Measurements from ENCODE around the gene ZCCHC9.
"Not testable (repeated sequence)": the region's sequence is repeated elsewhere in the genome, so short reads cannot be mapped to it uniquely, and the experiment has no call there.

ZCCHC9 gene

DNA sequence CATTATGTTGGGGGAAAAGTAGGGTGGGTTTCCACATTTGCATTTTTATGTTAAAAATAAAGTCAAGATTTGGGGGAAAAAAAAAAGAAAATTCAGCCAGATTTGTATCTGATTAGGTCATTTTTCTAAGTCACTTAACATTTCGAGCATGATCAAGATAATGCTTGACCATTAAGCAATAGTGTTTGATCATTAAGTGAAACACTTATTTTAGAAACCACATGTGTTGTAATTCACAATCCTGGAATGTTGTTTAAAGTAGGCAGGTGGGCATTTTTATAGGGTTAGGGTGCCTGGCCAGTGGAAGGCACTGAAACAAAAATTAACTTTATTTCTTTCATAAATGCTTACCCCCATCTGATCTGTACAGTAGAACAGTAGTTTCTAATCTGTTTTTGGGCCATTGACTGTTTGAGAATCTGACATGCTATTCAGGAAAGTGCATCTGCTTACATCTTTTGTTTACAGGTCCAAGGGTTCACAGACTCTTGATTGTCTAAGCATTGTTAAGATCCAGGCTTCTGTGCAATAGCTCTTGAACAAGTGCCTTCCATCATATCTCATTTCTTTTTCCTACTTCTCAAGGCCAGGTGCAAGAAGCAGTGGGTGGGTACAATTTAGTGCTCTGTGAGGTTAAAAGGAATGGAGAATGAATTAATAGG lies 9.1 kb downstream of the ZCCHC9 start:
- no peak for DNase-seq

DNA sequence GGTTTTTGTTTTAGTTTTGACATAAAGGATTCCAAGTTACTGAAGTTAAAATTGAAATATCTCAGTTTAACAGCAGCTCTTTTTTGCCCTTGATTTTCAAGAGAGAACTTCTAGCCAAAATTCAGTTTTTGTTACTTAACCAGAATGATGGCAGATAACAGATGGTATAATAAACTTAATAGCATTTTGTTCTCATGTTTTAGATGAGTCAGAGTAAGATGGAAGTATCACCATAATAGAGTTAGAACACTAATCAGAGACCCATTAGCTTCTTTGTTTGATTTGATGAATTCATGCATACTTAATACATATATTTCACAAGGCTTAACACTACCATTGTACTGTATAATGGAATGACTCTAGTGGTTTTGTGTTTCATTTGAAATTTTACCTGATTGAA lies 11.9 kb downstream of the ZCCHC9 start:
- no peak for DNase-seq

DNA sequence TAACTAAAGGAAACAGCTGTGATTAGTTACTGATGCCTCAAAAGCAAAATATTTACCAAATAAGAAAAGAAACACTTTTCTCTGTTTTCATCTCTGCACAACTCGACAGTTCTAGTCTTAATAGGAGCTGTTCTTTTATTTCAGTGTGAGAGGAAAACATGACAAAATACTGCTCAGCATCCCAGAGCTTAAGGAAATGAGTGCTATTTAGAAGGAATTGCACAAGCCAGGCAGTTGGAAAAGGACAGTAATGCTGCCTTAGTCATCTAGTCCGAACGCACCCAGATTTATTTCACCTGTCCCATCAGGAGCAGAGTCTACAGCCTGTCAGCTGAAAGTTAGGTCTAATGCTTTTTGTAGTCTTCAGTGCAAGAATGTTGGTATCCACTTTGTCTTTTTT lies 12.3 kb downstream of the ZCCHC9 start:
- no peak for DNase-seq

DNA sequence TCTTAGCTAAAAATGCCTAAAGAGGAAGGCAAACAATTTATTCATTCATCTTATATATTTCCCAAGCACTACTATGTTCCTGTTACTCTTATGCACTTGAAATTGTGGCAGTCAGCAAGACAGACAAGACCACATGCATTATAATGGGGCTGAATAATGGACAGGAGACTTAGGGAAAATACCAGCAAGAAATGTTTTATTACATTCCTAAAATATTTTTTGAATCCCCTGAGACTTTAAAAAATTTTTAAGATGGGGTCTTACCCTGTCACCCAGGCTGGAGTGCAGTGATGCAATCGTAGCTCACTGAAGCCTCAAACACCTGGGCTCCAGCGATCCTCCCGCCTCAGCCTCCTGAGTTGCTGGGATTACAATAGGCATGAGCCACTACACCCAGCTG lies 13.2 kb downstream of the ZCCHC9 start:
- no peak for DNase-seq

GRCh38 chr5:81315336-81315735 lies 13.9 kb downstream of the ZCCHC9 start:
- DNase-seq, result no peak

DNA sequence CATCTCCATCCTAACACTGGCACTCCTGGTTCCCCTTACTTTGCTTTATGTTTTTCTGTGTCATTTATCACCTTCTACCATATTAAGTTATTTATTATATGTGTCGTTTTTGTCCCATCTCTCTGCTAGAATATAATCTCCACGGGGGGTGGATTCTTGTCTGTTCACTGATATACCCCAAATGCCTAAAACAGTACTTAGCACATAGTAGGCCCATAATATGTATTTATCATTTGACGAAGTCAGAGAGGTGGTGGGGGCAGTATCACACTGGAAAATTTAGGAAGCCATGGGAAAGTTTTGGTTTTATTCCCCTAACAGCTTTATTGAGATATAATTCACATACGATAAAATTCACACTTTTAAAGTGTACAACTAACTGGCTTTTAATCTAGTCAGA lies 14.4 kb downstream of the ZCCHC9 start:
- DNase-seq, result no peak

DNA sequence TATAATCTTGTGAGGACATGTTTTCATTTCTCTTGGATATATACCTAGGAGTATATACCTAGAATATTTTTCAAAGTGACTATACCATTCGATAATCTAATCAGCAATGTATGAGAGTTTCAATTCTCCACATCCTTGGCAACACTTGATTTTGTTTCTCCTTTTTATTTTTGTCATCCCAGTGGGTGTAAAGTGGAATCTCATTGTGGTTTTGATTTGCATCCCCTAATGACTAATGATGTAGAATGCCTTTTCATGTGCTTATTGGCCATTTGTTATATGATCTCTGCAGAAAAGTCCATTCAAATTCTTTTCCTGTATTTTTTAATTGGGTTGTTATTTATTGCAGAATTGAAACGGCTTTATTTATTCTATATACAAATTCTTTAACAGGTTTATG lies 15.2 kb downstream of the ZCCHC9 start:
- DNase-seq, result no peak

GRCh38 chr5:81317536-81317935 lies 16.1 kb downstream of the ZCCHC9 start:
- no peak for DNase-seq

DNA sequence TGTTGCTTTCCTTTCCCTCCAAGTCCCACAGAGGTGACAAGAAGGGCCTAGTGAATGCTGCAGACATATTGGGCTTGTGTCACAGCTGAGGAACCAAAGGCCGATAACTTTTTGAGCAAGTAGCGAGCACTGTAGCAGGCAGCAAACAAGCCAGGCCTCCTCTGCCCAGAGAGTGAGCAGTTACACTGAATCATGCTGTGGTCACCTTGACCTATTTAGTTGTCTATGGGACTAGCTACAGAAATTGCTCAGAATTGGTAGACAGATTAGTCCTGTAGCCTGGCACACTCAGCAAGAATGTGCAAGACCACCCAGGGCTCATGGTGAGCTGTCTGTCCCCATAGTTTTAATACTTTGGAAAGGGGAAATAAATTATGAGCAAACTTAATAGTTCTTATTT lies 25.2 kb downstream of the ZCCHC9 start:
- no peak for DNase-seq

DNA sequence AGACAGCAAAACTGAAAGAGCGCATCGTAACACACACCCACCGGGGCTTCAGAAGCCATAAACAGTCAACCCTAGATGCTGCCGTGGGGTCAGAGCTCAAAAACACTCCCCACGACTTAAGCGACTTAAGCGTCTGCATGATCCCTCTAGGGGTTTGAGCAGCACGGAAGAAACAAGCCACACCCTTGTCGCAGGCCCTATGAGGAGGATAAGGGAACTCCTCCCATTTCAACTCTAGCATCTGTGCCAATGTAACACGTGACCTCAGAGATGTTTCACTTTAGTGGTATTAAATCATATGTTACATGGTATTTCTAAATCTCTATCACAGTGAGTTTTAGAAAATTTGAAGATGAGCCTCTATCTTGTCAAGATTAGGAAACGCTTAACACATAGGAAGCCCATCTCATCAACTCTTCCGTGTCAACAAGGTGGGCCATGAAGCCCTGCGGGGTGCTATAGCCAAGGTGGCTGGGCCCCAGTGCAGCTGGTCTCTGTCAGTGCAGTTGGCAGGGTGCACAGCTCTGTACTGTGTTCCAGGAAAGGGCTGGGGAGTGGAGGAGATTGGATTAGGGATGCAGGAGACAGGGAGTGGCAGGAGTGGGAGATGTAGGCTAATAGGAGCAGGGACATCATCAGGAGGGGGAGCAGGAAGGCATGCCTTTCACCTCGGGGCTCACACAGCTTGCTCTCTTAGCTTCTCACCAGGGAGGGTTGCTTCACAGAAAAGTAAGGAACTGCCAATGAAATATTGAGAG lies 33.1 kb downstream of the ZCCHC9 start:
- DNase-seq, result no peak

DNA sequence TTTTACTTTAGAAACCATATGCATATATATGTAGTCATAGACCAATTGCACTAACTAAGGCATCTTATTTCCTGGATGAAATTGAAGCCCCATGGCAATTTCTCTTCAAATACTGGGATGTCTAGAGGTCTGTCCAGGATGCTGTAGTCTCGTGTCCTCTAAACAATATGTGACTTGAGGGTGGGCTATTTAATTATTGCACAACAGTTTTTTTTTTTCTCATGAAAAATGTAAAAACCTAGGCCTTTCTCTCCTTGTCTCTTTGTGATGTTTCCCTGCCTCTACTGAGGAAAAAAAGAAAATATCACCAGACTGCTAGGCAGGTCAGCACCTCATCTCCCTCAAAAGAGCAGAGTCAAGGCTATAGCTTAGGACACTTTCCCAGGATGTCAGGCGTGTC lies 34.6 kb downstream of the ZCCHC9 start:
- no peak for DNase-seq

DNA sequence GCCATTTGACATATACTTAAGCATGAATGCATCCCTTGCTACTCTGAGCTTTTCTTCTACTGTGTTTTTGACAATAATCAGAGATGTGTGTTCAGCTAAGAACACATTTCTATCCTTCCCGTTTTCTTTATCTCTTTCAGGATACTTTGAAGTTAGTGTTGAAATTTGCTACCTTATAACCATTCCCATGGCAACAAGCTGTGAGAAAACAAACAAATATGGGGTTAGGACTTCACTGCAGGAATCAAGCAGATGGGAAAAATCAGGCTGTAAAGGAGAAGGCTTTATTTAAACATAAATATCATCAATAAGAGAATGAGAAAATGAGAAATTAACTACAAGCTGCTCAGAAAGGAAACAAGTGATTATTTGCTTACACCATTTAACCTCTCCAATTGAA lies 35.2 kb downstream of the ZCCHC9 start:
- no peak for DNase-seq

DNA sequence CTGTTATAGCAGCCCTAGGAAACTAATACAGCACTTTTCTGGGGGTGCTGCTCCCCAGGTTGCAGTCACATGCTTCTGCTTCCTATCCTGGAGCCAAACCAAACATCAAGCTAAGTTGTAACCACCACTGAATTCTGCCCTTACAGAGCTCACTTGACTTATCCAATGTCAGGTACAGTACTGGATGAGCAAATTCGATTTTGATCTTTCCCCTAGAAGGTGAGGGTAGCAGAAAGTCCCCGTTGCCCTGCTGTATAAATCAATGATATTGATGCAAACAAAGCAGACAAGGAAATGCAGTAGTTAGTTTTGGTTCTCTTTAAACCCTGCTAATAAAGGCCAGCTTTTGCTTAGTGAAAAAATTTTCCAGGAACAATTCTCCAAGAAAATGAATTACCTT lies 36.4 kb downstream of the ZCCHC9 start:
- DNase-seq, result no peak

DNA sequence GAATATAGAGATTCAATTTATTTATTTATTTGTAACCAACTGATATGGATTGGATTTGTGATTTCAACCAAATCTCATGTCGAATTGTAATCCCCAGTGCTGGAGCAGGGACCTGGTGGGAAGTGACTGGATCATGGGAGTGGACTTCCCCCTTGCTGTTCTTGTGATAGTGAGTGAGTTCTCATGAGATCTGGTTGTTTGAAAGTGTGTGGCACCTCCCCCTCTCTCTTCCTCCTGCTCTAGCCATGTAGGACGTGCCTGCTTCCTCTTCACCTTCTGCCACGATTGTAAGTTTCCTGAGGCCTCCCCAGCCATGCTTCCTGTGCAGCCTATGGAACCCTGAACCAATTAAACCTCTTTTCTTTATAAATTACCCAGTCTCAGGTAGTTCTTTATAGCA lies 36.8 kb downstream of the ZCCHC9 start:
- not testable (repeated sequence) for DNase-seq

- no peak for DNase-seq
Observed at GRCh38 chr5:81344736-81345135, 43.3 kb downstream of the ZCCHC9 start.

- DNase-seq, result no peak
Observed at GRCh38 chr5:81345411-81346003, 44.1 kb downstream of the ZCCHC9 start.

- DNase-seq, result no peak
Observed at GRCh38 chr5:81349161-81349560, 47.8 kb downstream of the ZCCHC9 start.

DNA sequence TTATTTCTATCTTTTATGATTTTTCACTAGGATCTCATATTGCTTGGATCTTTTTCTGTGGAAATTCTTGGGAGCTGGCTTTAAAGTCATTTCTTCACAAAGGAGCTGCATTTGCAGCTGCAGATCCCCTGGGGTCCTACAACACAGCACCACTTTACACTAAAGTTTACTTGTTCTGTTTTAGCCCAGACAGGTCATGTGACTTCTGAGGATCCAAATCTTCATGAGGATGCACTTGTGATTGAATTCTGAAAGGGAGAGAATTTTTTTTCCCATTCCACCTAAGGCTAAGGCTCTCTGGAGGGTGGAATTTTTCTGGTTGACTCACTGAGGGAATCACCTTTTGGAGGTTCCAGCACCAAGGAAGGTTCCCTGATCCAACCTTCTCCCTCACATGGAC lies 49.1 kb downstream of the ZCCHC9 start:
- no peak for DNase-seq

DNA sequence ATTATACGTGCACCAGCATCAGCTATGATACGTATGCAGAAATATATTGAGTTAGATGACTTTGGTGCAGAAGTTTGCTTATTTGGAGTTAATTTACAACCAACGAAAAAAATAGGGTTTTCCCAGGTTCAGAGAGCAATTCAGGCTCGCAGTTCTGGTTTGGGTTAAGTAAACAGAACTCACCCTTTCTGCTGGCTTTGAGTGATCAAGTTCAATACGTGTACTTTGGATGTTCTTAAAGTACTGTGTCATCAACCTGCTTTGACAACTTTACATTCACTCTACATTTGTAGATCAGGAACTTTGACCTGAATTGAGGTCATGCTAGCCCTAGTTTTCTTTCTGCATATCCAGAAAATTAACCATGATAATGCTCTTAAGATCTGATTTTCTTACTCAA lies 51.8 kb downstream of the ZCCHC9 start:
- DNase-seq, result no peak

DNA sequence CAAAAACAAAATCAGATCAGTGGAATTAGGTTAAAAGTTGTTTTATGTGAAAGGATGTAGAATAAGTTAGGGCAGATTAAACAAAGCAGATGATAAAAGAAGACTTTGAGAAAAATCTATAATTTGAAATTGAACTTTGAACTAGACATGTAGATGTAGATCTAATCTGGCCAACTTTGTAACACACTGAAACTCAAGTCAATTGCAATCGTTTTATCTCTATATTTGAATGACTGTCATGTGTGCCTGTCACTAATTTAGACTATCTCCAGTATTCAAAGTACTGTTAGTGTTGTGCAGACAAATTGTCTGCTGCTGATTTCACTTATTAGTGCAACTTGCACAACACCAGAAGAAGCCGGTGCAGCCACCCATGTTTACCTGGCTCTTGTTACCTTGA lies 52.7 kb downstream of the ZCCHC9 start:
- no peak for DNase-seq

DNA sequence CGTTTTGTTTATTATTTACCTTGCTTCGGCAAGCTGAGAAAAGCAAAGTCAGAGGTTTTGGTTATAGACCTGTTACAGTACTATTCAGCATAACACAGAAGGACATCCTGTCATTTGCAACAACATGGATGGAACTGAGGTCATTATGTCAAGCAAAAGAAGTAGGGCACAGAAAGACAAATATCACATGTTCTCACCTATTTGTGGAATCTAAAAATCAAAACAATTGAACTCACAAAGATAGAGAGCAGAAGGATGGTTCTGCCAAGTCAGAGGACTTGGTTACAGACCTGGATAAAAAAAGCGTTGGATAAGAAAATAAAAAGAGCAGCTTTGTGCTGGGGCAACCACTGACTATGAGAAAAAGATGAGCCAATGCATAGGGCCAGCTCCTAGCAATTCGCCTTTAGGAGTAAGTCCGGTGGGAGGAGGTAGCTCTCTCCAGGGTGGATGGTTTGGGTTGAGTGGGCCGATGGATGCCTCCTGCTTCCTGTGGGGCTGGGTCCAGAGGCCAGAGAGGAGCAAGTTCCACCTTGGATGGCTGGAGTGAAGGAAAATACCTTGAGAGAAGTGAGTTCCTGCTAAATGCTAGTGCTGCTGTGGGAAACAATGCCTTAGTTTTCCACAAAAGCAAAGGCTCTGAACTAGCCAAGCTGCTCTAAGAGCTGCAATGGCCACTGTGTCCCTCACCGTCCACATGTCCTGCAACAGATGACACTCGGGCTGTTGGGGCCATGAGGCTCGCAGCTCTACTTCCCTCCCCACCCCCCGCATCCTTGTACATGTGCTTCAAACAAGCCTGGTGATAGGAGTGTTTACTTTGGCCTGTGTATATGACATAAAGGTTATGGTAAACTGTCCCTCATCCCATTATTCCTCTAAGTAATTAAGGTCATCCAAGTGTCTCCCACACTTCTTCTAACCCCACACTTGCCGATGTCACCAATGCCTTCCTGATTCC lies 54.2 kb downstream of the ZCCHC9 start:
- no peak for DNase-seq

GRCh38 chr5:81359108-81359507 lies 57.7 kb downstream of the ZCCHC9 start:
- DNase-seq, result no peak

DNA sequence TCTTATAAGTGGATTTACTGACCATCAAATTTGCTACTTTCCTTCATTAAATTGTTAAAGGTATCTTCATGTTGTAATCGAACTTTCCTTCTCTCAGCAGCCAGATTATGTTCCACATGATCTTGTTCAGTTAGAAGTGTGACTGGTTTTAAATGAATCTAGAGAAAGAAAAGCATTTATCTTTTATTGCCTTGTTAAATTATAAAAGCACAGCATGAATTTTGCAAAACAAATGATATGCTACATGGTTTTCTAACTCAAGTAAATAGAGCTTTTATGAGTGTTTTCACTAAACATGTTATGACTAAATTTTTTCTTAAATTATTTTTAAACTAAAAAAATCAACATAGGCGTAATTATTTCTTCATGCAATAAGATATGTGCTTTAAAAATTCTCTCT lies 58.5 kb downstream of the ZCCHC9 start:
- no peak for DNase-seq
